MCF 10A (cell line): ENCODE measurements around the gene CYGB. TPM values are rescaled to one million over a fixed set of nuclear protein-coding genes. Genes with fewer than 3 reads are reported as not detected.

Experiments used
- BruUV-seq: library from RNA; stranded (reverse); fragments of 400-500 nt; replicated peaks from 2 replicates; lab custom pipeline; 2021; lab: Mats Ljungman, UMichigan
- CTCF ChIA-PET: fragments of 300-600 bp; sonication (Branson Sonifier 250); formaldehyde crosslinking; extraction: SDS; loops from one replicate; lab custom pipeline; 2021; ENCODE audit warnings: antibody characterized with exemption, inconsistent platforms; lab: Yijun Ruan, JAX
- POLR2A ChIA-PET: fragments of 300-600, 350-650 bp; sonication (Branson Sonifier 250); formaldehyde crosslinking; extraction: SDS; loops from one replicate; lab custom pipeline; 2020; ENCODE audit warnings: antibody characterized with exemption, inconsistent platforms; lab: Yijun Ruan, JAX
- DNase-seq: peaks from one replicate; pipeline ENCODE4 v3.0.0-alpha.2; 2018; ENCODE audit not compliant: unreplicated experiment
- H3K27ac Mint-ChIP-seq: one replicate; pipeline ENCODE4 v1.8.0; 2022; ENCODE audit warnings: mild to moderate bottlenecking, low read depth, mixed read lengths; ENCODE audit not compliant: unreplicated experiment
- H3K27me3 Mint-ChIP-seq: one replicate; pipeline ENCODE4 v1.8.0; 2022; ENCODE audit warnings: mixed read lengths; ENCODE audit not compliant: insufficient read depth, unreplicated experiment
- H3K36me3 Mint-ChIP-seq: one replicate; pipeline ENCODE4 v1.8.0; 2022; ENCODE audit warnings: mild to moderate bottlenecking, moderate library complexity, mixed read lengths; ENCODE audit not compliant: insufficient read depth, unreplicated experiment
- H3K4me1 Mint-ChIP-seq: one replicate; pipeline ENCODE4 v1.8.0; 2022; ENCODE audit warnings: mixed read lengths; ENCODE audit not compliant: insufficient read depth, unreplicated experiment
- H3K4me3 Mint-ChIP-seq: one replicate; pipeline ENCODE4 v1.8.0; 2022; ENCODE audit warnings: mild to moderate bottlenecking, moderate library complexity, mixed read lengths; ENCODE audit not compliant: unreplicated experiment
- H3K9me3 Mint-ChIP-seq: one replicate; pipeline ENCODE4 v1.8.0; 2022; ENCODE audit warnings: mixed read lengths; ENCODE audit not compliant: unreplicated experiment
- intact Hi-C: fragments of 100-400 bp; cut with micrococcal nuclease; formaldehyde crosslinking; loops from 2 replicates; pipeline ENCODE4 v1.14.1; 2022
- total RNA-seq: library from RNA; stranded (reverse); gene quantifications from 2 replicates; pipeline ENCODE4 v1.2.3, GENCODE V29; 2022
- TF ChIP-seq, protein P1 (sequence below): fragments of 200-600 bp; IDR thresholded peaks from one replicate; pipeline ENCODE4 v1.8.0; 2022; ENCODE audit warnings: antibody characterized with exemption, mild to moderate bottlenecking; ENCODE audit not compliant: unreplicated experiment

Gene CYGB
- total RNA-seq, 1 experiment from 2014 or later: not detected

DNA sequence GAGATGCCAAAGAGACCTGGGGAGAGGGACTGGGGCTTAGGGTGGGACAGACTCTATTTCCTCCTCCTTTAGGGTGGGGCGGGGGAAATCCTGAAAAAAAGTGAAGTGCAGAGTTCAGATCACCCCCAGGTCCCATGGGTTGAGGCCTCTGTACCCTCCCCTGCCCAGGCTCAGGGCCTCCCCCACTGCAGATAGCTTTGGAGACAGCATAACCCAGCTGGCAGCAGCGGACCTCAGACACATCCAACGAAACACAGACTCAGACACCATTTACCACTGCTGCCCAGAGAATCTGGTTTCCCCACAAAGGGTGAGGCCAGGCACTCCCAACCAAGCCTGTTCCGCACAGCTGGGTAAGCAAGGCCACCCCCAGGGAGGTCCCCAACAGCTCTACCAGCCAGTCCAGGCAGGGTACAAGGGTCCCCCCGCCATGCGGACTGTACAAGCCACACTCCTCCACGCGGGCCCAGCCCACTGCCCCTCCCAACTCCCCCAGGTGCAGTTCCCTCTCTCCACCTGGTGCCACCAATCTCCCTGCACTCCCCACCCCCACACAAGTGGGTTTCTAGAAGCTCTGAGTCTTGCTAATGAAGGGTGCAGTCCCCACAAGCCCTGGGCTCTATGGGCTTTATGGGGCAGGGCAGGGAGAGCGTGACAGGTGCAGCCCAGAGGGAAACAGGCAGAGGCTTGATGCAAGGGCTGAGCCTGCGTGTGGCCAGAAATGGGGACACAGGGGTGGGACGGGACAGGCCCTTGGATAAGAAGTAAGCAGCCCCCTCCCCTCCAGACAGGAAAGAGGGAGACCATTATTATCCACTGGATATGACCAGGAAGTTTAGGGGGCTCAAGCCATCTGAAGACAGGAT is 45.2 kb downstream of the CYGB start:
- no peak overlapping the region for H3K27ac Mint-ChIP-seq
- BruUV-seq: no TSS peak

DNA sequence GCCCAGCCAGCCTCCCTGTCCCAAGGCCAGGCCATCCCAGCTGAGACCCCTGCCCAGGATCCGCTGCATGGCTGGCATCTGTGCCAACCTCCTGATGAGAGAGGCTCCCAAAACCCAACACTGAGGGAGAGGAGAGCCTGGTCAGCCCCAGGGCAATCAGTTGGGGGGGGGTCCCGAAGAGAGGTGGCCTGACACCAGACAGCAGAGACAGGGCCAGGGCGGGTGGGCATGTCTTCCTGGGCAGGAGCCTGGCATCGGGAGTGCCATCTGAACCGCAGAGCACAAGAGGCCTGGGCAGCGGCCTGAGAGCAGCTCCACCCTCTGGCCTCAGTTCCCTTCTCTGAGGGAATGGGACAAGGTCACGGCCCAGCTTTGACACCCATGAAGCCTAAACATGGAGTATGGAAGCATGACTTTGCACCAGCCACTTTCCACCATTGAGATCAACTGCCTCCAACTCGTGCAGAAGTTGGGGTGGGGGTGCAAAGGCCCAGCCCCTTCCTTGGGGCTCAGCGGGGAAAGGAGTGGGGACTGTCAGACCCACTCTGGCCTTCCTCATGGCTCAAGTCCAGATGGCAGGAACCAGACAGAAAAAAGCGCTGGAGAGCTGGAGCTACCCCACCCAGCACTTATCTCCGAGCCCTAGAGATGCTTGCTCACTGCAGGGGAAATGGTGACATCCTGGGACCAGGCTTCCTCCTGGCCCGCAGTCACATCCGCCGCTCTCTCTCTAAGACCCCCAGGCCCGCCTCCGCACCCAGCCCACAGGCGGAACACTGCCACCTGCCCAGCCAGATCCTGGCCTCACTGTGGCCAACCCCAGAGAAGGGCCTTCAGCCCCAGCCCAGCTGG is 46.0 kb downstream of the CYGB start:
- CTCF ChIA-PET: interaction anchor here (0.6 to 3.2 kb wide), 7 partner anchors 11 to 94 kb away, joined by 3 to 10 read pairs (median 3); partner anchors contain the start of gene AANAT
- no TSS peak for BruUV-seq
- no peaks in the 10 kb centered on the region for H3K9me3 Mint-ChIP-seq
- peaks cover 12% of the 10 kb centered on the region for H3K4me1 Mint-ChIP-seq
- TF ChIP-seq, protein P1, sequence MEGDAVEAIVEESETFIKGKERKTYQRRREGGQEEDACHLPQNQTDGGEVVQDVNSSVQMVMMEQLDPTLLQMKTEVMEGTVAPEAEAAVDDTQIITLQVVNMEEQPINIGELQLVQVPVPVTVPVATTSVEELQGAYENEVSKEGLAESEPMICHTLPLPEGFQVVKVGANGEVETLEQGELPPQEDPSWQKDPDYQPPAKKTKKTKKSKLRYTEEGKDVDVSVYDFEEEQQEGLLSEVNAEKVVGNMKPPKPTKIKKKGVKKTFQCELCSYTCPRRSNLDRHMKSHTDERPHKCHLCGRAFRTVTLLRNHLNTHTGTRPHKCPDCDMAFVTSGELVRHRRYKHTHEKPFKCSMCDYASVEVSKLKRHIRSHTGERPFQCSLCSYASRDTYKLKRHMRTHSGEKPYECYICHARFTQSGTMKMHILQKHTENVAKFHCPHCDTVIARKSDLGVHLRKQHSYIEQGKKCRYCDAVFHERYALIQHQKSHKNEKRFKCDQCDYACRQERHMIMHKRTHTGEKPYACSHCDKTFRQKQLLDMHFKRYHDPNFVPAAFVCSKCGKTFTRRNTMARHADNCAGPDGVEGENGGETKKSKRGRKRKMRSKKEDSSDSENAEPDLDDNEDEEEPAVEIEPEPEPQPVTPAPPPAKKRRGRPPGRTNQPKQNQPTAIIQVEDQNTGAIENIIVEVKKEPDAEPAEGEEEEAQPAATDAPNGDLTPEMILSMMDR: no peak
- POLR2A ChIA-PET: interaction anchor here (7.8 kb wide), 1 partner anchor 9 kb away, joined by 53 read pairs; the partner anchor contains the start of gene RHBDF2
- no peak for DNase-seq
- H3K36me3 Mint-ChIP-seq: peaks cover 4% of the 10 kb centered on the region
- no peaks in the 10 kb centered on the region for H3K27me3 Mint-ChIP-seq
- no peak overlapping the region for H3K4me3 Mint-ChIP-seq
- intact Hi-C loops: no loop called here
- H3K27ac Mint-ChIP-seq: no peak overlapping the region

More for the DNA sequence above, 45.2 kb downstream of the CYGB start:
- Mint-ChIP-seq H3K36me3 (no peaks in the 10 kb centered on the region), H3K4me1 (peaks cover 13% of the 10 kb centered on the region), H3K27me3 (no peaks in the 10 kb centered on the region), H3K4me3 (no peak overlapping the region), H3K9me3 (no peaks in the 10 kb centered on the region)
- TF ChIP-seq, protein P1: no peak
- no peak for DNase-seq
- intact Hi-C loops: no loop called here
- POLR2A ChIA-PET: interaction anchor here (0.5 to 1.1 kb wide), 4 partner anchors 64 to 387 kb away, joined by 3 to 5 read pairs (median 4); partner anchors contain the start of gene UBALD2
- CTCF ChIA-PET: interaction anchor here (0.5 to 3.2 kb wide), 6 partner anchors 15 to 371 kb away, joined by 3 to 10 read pairs (median 4); partner anchors contain the start of gene AANAT

- DNase-seq: no peak
- Mint-ChIP-seq H3K36me3 (peaks cover 4% of the 10 kb centered on the region), H3K9me3 (no peaks in the 10 kb centered on the region), H3K27ac (no peak overlapping the region), H3K4me3 (no peak overlapping the region), H3K27me3 (no peaks in the 10 kb centered on the region), H3K4me1 (peaks cover 12% of the 10 kb centered on the region)
- TF ChIP-seq, protein P1: no peak
- POLR2A ChIA-PET: interaction anchor here (7.8 kb wide), 1 partner anchor 10 kb away, joined by 53 read pairs; the partner anchor contains the start of gene RHBDF2
- BruUV-seq: no TSS peak
- intact Hi-C loops: no loop called here
- CTCF ChIA-PET: interaction anchor here (0.6 to 3.2 kb wide), 6 partner anchors 12 to 100 kb away, joined by 3 to 10 read pairs (median 3); partner anchors contain the start of gene AANAT
Measured at GRCh38 chr17:76490112-76490710, 47.3 kb downstream of the CYGB start.
